Ovary (tissue), 9 donors: ENCODE results near the gene APBA2. TPM values are rescaled to one million over a fixed set of nuclear protein-coding genes. Genes with fewer than 3 reads are reported as not detected.

ENCODE experiments used
- DNase-seq, 5 donors: peaks; one replicate each; pipeline ENCODE4 v3.0.0-alpha.2; 2019 to 2020
- H3K27ac ChIP-seq, 2 donors: fragments of 200-600 bp; one replicate each; pipeline versions ENCODE4 v1.5.1 to v1.8.0; 2019 to 2022
- H3K27me3 ChIP-seq: fragments of 200-600 bp; one replicate; pipeline ENCODE4 v1.8.0; 2022
- H3K36me3 ChIP-seq: fragments of 200-600 bp; sonication (generic); one replicate; pipeline ENCODE4 v1.5.1; 2019
- H3K4me1 ChIP-seq: one replicate; pipeline ENCODE4 v1.8.1; 2013; ENCODE audit warnings: mild to moderate bottlenecking, moderate library complexity; ENCODE audit not compliant: insufficient read depth
- H3K4me3 ChIP-seq: fragments of 200-600 bp; sonication (generic); one replicate; pipeline ENCODE4 v1.5.1; 2017
- H3K9me3 ChIP-seq, 2 donors: fragments of 200-600 bp in 1 of 2; sonication (generic) in 1 of 2; one replicate each; pipeline versions ENCODE4 v1.5.1 to v1.8.1; 2013 to 2019; ENCODE audit warnings: mild to moderate bottlenecking in 1 of 2, moderate library complexity in 1 of 2
- CTCF ChIP-seq, 3 donors: fragments of 450-650 bp in 2 of 3; fragments of 200-600 bp in 1 of 3; IDR thresholded peaks; one replicate each; pipeline versions ENCODE4 v1.5.1 to v1.8.0; 2016 to 2022; ENCODE audit warnings: antibody characterized with exemption in 3 of 3, mild to moderate bottlenecking in 1 of 3
- EP300 ChIP-seq: sonication (generic); formaldehyde crosslinking; IDR thresholded peaks from one replicate; pipeline ENCODE4 v1.6.1; 2017; ENCODE audit warnings: antibody characterized with exemption
- POLR2A ChIP-seq: fragments of 450-650 bp; IDR thresholded peaks from one replicate; pipeline ENCODE4 v1.6.1; 2017; ENCODE audit warnings: antibody characterized with exemption, mild to moderate bottlenecking, moderate library complexity
- WGBS, 3 donors: extraction: QIAGEN DNeasy Blood & Tissue Kit in 1 of 3; methylation state at CpG; one replicate each; pipeline versions ENCODE4 v1.1.5 to v1.1.7; 2013 to 2017; 5-methylcytosine and 5-hydroxymethylcytosine counted together
- intact Hi-C, 4 donors: fragments of 100-400 bp; cut with DNase I; formaldehyde crosslinking; loops; one replicate each; pipeline versions ENCODE4 v1.11.0 to v1.15.1; 2022 to 2023
- polyA plus RNA-seq, 2 donors: library from polyadenylated mRNA; stranded (reverse); fragments of 200-250 nt in 1 of 2; fragments of 350-450 nt in 1 of 2; fragmentation: Illumina TruSeq in 1 of 2; extraction: RNeasy Lipid Tissue Mini Kit (QIAGEN cat#74804) in 1 of 2; gene quantifications; one replicate each; pipeline ENCODE4 v1.2.3, GENCODE V29; 2013 to 2014
- total RNA-seq, 7 donors: library from RNA; depleted of rRNA in 2 of 7; stranded (reverse); fragments of >200 nt in 2 of 7; fragmentation: NEBNext Ultra II Directional in 3 of 7; extraction: Animal tissue kit (Norgen Biotek cat#: 25700) in 3 of 7; gene quantifications; one replicate each; pipeline versions ENCODE4 v1.1.0 to v1.2.4, GENCODE V29; 2016 to 2023
- donor health status: DM: no; HTN: no; CAD: no; lungs with moderate emphysema.
- donor health status: DM: no; HTN: no; CAD: no.
- donor health status: Bipolar disorder and iron deficiency.
- donor health status: DM: yes; HTN: yes; CAD: no.
- donor health status: DM: no; HTN: no; CAD: no.
- donor health status: DM: yes; HTN: yes; CAD: no.

APBA2 gene
- total and polyA plus RNA-seq, 9 donors = 0.53 to 3.1 (median 1.4) TPM

- TF ChIP-seq CTCF (IDR thresholded peaks at IDR 0.05) (no peak), EP300 (no peak), POLR2A (no peak)
- Histone ChIP-seq H3K4me1 (no peaks in the 10 kb centered on the region), H3K4me3 (no peak overlapping the region), H3K27ac (no peak overlapping the region), H3K27me3 (no peaks in the 10 kb centered on the region), H3K36me3 (no peaks in the 10 kb centered on the region), H3K9me3 (no peaks in the 10 kb centered on the region)
- WGBS, 3 donors = 77% methylated on average over 10 of the region's 10 CpGs
- DNase-seq = no peak
- intact Hi-C loops = no loop called here
These were observed 258.3 kb downstream of the APBA2 start for GRCh38 chr15:29143909-29144635.

GRCh38 chr15:29149738-29150075 is 263.9 kb downstream of the APBA2 start:
- no peak overlapping the region for H3K27ac ChIP-seq
- intact Hi-C loops = no loop called here

GRCh38 chr15:29150515-29151483 is 265.0 kb downstream of the APBA2 start:
- Histone ChIP-seq H3K4me3 (no peak overlapping the region), H3K27ac (no peak overlapping the region), H3K9me3 (no peaks in the 10 kb centered on the region), H3K4me1 (no peaks in the 10 kb centered on the region), H3K36me3 (no peaks in the 10 kb centered on the region), H3K27me3 (no peaks in the 10 kb centered on the region)
- intact Hi-C loops = no loop called here
- no peak for DNase-seq
- 43 to 46% (median 45%) methylated on average over 15 of the region's 15 CpGs for WGBS, 3 donors
- TF ChIP-seq POLR2A = no peak
- TF ChIP-seq EP300 = no peak
- TF ChIP-seq CTCF (IDR thresholded peaks at IDR 0.05) = no peak

More at GRCh38 chr15:29149738-29150075, 263.9 kb downstream of the APBA2 start:
- no peaks in the 10 kb centered on the region for H3K4me1 ChIP-seq
- H3K4me3 ChIP-seq = no peak overlapping the region
- 75 to 90% (median 85%) methylated on average over 18 of the region's 18 CpGs for whole genome bisulfite sequencing, 3 donors
- H3K9me3 ChIP-seq = no peaks in the 10 kb centered on the region
- DNase-seq = no peak
- TF ChIP-seq EP300 = no peak
- TF ChIP-seq POLR2A = no peak
- no peak for TF ChIP-seq CTCF (IDR thresholded peaks at IDR 0.05)
- no peaks in the 10 kb centered on the region for H3K27me3 ChIP-seq
- H3K36me3 ChIP-seq = no peaks in the 10 kb centered on the region

- intact Hi-C loops = no loop called here
- no peaks in the 10 kb centered on the region for H3K27me3 ChIP-seq
These were observed 265.7 kb downstream of the APBA2 start for GRCh38 chr15:29151484-29151857.

More at GRCh38 chr15:29151484-29151857, 265.7 kb downstream of the APBA2 start:
- H3K36me3 ChIP-seq = no peaks in the 10 kb centered on the region
- no peak overlapping the region for H3K27ac ChIP-seq
- no peaks in the 10 kb centered on the region for H3K4me1 ChIP-seq
- H3K9me3 ChIP-seq = no peaks in the 10 kb centered on the region
- TF ChIP-seq EP300 (no peak), POLR2A (no peak), CTCF (IDR thresholded peaks at IDR 0.05) (no peak)
- 87 to 91% (median 87%) methylated on average over 14 of the region's 14 CpGs for WGBS, 3 donors
- H3K4me3 ChIP-seq = no peak overlapping the region
- no peak for DNase-seq
